Measurements from ENCODE around the gene PRND.

DNA sequence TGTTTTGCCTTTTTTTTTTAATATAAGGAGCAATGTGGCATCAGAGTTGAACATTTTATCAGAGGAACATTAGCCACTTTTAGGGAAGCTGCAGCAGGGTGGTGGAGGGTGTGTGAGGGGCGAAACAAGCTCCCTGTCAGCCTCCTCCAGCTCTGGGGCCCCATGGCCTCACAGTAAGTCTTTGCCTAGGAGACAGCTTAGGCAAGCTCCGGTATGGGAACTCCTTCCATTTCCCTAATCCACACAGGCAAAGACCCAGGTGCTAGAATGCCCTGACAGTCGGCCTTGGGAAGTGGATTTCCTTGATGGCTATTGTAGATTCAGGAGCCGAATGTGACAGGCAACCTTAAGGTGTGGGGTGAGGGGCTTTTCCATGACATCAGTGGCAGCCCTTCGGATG is 862 bp downstream of the PRND start:
- no peak for TF ChIP-seq POLR2A (IDR thresholded peaks at IDR 0.05)
- TF ChIP-seq, protein P1, sequence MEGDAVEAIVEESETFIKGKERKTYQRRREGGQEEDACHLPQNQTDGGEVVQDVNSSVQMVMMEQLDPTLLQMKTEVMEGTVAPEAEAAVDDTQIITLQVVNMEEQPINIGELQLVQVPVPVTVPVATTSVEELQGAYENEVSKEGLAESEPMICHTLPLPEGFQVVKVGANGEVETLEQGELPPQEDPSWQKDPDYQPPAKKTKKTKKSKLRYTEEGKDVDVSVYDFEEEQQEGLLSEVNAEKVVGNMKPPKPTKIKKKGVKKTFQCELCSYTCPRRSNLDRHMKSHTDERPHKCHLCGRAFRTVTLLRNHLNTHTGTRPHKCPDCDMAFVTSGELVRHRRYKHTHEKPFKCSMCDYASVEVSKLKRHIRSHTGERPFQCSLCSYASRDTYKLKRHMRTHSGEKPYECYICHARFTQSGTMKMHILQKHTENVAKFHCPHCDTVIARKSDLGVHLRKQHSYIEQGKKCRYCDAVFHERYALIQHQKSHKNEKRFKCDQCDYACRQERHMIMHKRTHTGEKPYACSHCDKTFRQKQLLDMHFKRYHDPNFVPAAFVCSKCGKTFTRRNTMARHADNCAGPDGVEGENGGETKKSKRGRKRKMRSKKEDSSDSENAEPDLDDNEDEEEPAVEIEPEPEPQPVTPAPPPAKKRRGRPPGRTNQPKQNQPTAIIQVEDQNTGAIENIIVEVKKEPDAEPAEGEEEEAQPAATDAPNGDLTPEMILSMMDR (IDR thresholded peaks at IDR 0.05), result no peak
